Measurements from ENCODE around the gene UCHL5.
"Not testable (repeated sequence)": the region's sequence is repeated elsewhere in the genome, so short reads cannot be mapped to it uniquely, and the experiment has no call there.

UCHL5 gene

GRCh38 chr1:193019442-193020026 lies 39.6 kb downstream of the UCHL5 start:
- Histone ChIP-seq H3K4me3 (no peak overlapping the region), H3K27ac (no peak overlapping the region)

- H3K4me3 ChIP-seq = no peak overlapping the region
- no peak overlapping the region for H3K27ac ChIP-seq
Observed at GRCh38 chr1:193016788-193017187, 42.4 kb downstream of the UCHL5 start.

GRCh38 chr1:193014400-193014799 lies 44.8 kb downstream of the UCHL5 start:
- no peak overlapping the region for H3K27ac ChIP-seq

GRCh38 chr1:193013707-193014106 lies 45.5 kb downstream of the UCHL5 start:
- Histone ChIP-seq H3K27ac (no peak overlapping the region), H3K4me3 (no peak overlapping the region)

More at GRCh38 chr1:193014400-193014799, 44.8 kb downstream of the UCHL5 start:
- H3K4me3 ChIP-seq = no peak overlapping the region

GRCh38 chr1:193013005-193013404 lies 46.2 kb downstream of the UCHL5 start:
- no peak overlapping the region for H3K27ac ChIP-seq
- H3K4me3 ChIP-seq = no peak overlapping the region

- H3K27ac ChIP-seq = no peak overlapping the region
Observed at GRCh38 chr1:193011406-193011805, 47.8 kb downstream of the UCHL5 start.

GRCh38 chr1:193009501-193009900 lies 49.7 kb downstream of the UCHL5 start:
- Histone ChIP-seq H3K27ac (no peak overlapping the region), H3K4me3 (no peak overlapping the region)

More at GRCh38 chr1:193011406-193011805, 47.8 kb downstream of the UCHL5 start:
- H3K4me3 ChIP-seq = no peak overlapping the region

GRCh38 chr1:193005785-193006184 lies 53.4 kb downstream of the UCHL5 start:
- no peak overlapping the region for H3K4me3 ChIP-seq
- H3K27ac ChIP-seq = no peak overlapping the region

- H3K27ac ChIP-seq = no peak overlapping the region
- H3K4me3 ChIP-seq = no peak overlapping the region
Observed at GRCh38 chr1:192998536-192998935, 60.6 kb downstream of the UCHL5 start.

- Histone ChIP-seq H3K4me3 (no peak overlapping the region), H3K27ac (no peak overlapping the region)
Observed at GRCh38 chr1:192994141-192994540, 65.0 kb downstream of the UCHL5 start.

- Histone ChIP-seq H3K27ac (no peak overlapping the region), H3K4me3 (no peak overlapping the region)
Observed at GRCh38 chr1:192993426-192994085, 65.6 kb downstream of the UCHL5 start.

GRCh38 chr1:192986748-192987334 lies 72.3 kb downstream of the UCHL5 start:
- not testable (repeated sequence) for H3K4me3 ChIP-seq, H3K27ac ChIP-seq

GRCh38 chr1:192986110-192986747 lies 72.9 kb downstream of the UCHL5 start:
- H3K27ac ChIP-seq = no peak overlapping the region

GRCh38 chr1:192984080-192984479 lies 75.1 kb downstream of the UCHL5 start:
- Histone ChIP-seq H3K27ac (peak overlapping the region in 1 of 21 experiments; percentile 38), H3K4me3 (no peak overlapping the region)

More at GRCh38 chr1:192986110-192986747, 72.9 kb downstream of the UCHL5 start:
- no peak overlapping the region for H3K4me3 ChIP-seq

- Histone ChIP-seq H3K4me3 (no peak overlapping the region), H3K27ac (peak overlapping the region in 2 of 21 experiments; percentile 26 to 38)
Observed at GRCh38 chr1:192983349-192983980, 75.7 kb downstream of the UCHL5 start.

- Histone ChIP-seq H3K27ac (no peak overlapping the region), H3K4me3 (no peak overlapping the region)
Observed at GRCh38 chr1:192980856-192981255, 78.3 kb downstream of the UCHL5 start.

GRCh38 chr1:192980334-192980733 lies 78.8 kb downstream of the UCHL5 start:
- not testable (repeated sequence) for H3K4me3 ChIP-seq, H3K27ac ChIP-seq

- Histone ChIP-seq H3K27ac (no peak overlapping the region), H3K4me3 (no peak overlapping the region)
Observed at GRCh38 chr1:192979542-192979941, 79.6 kb downstream of the UCHL5 start.

- Histone ChIP-seq H3K4me3 (no peak overlapping the region), H3K27ac (no peak overlapping the region)
Observed at GRCh38 chr1:192978195-192978710, 80.9 kb downstream of the UCHL5 start.

- H3K4me3 ChIP-seq = no peak overlapping the region
- no peak overlapping the region for H3K27ac ChIP-seq
Observed at GRCh38 chr1:192977089-192977706, 82.0 kb downstream of the UCHL5 start.

Data from skin epidermis (tissue), 12 donors.